ENCODE data around the gene NPIPA1. TPM values are rescaled to one million over a fixed set of nuclear protein-coding genes. Genes with fewer than 3 reads are reported as not detected.

NPIPA1 gene
- total RNA-seq, 2 experiments from 2014 or later, result 66.7 to 124 TPM

DNA sequence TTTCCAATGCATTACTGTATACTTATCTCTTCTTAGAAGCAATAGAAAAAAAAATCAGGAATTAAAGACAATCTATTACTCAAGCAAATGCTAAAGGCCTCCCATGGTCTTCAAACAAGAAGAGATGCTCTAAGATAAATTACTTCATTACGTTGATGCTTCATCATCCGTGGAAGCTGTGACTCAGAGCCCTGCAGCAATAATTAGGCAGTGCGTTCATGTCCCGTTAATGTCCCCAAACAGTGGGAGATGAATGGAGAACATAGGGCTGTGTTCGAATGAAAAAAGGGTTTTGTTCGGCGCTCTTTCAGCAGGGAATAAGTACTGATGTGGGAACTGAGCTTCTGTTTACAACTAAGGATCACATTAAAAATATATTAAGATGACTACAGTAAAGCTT is 21.7 kb downstream of the NPIPA1 start:
- Histone ChIP-seq H3K9me2 (ENCODE audit: insufficient read depth, low read length) (no peaks in the 10 kb centered on the region), H3K9me3 (ENCODE audit: low read length) (no peaks in the 10 kb centered on the region), H4K20me1 (ENCODE audit: insufficient read depth, low read length) (no peaks in the 10 kb centered on the region), H3K27ac (ENCODE audit: low read depth, low read length, poor library complexity, severe bottlenecking) (no peak overlapping the region), H2AFZ (ENCODE audit: low read length) (no peak overlapping the region), H3K4me1 (ENCODE audit: insufficient read depth, low read length, poor library complexity, severe bottlenecking) (no peaks in the 10 kb centered on the region), H3K4me2 (ENCODE audit: low read length) (no peak overlapping the region), H3K36me3 (ENCODE audit: insufficient read depth, low read length) (no peaks in the 10 kb centered on the region), H3K4me3 (ENCODE audit: low read depth, low read length, poor library complexity, severe bottlenecking) (no peak overlapping the region), H3K79me2 (ENCODE audit: insufficient read depth, low read depth, low read length) (no peaks in the 10 kb centered on the region)
- ChIA-PET CTCF (ENCODE audit: unreplicated experiment) (no interaction called here), POLR2A (no interaction called here)
- DNase-seq (ENCODE audit: low spot score), result no peak
- BruUV-seq (replicated peaks), result no TSS peak
- TF ChIP-seq EZH2phosphoT487 (IDR thresholded peaks at IDR 0.05; ENCODE audit: borderline replicate concordance, low read depth, low read length), result no peak
- TF ChIP-seq, protein P1, sequence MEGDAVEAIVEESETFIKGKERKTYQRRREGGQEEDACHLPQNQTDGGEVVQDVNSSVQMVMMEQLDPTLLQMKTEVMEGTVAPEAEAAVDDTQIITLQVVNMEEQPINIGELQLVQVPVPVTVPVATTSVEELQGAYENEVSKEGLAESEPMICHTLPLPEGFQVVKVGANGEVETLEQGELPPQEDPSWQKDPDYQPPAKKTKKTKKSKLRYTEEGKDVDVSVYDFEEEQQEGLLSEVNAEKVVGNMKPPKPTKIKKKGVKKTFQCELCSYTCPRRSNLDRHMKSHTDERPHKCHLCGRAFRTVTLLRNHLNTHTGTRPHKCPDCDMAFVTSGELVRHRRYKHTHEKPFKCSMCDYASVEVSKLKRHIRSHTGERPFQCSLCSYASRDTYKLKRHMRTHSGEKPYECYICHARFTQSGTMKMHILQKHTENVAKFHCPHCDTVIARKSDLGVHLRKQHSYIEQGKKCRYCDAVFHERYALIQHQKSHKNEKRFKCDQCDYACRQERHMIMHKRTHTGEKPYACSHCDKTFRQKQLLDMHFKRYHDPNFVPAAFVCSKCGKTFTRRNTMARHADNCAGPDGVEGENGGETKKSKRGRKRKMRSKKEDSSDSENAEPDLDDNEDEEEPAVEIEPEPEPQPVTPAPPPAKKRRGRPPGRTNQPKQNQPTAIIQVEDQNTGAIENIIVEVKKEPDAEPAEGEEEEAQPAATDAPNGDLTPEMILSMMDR (conservative IDR thresholded peaks at IDR 0.05; ENCODE audit: low read length), result no peak
- intact Hi-C loops (cut with micrococcal nuclease; ENCODE audit: unreplicated experiment), result no loop called here

GRCh38 chr16:14961405-14962186 is 24.4 kb downstream of the NPIPA1 start:
- Histone ChIP-seq H3K9me2 (ENCODE audit: insufficient read depth, low read length) (no peaks in the 10 kb centered on the region), H3K4me1 (ENCODE audit: insufficient read depth, low read length, poor library complexity, severe bottlenecking) (no peaks in the 10 kb centered on the region), H3K27ac (ENCODE audit: low read depth, low read length, poor library complexity, severe bottlenecking) (no peak overlapping the region), H3K4me2 (ENCODE audit: low read length) (no peak overlapping the region), H4K20me1 (ENCODE audit: insufficient read depth, low read length) (no peaks in the 10 kb centered on the region), H3K36me3 (ENCODE audit: insufficient read depth, low read length) (no peaks in the 10 kb centered on the region), H2AFZ (ENCODE audit: low read length) (no peak overlapping the region), H3K4me3 (ENCODE audit: low read depth, low read length, poor library complexity, severe bottlenecking) (no peak overlapping the region), H3K79me2 (ENCODE audit: insufficient read depth, low read depth, low read length) (no peaks in the 10 kb centered on the region), H3K9me3 (ENCODE audit: low read length) (no peaks in the 10 kb centered on the region)
- ChIA-PET CTCF (ENCODE audit: unreplicated experiment) (no interaction called here), POLR2A (no interaction called here)
- BruUV-seq (replicated peaks), result no TSS peak
- intact Hi-C loops (cut with micrococcal nuclease; ENCODE audit: unreplicated experiment), result no loop called here
- TF ChIP-seq, protein P1 (conservative IDR thresholded peaks at IDR 0.05; ENCODE audit: low read length), result no peak
- TF ChIP-seq EZH2phosphoT487 (IDR thresholded peaks at IDR 0.05; ENCODE audit: borderline replicate concordance, low read depth, low read length), result no peak
- no peak for DNase-seq (ENCODE audit: low spot score)
